ENCODE results near the gene SPATA2.

SPATA2 gene

GRCh38 chr20:49910340-49910706, 5.0 kb downstream of the SPATA2 start:
- DNase-seq (no peak), ATAC-seq (ENCODE audit: insufficient read depth, low read depth) (no peak)
- TF ChIP-seq EZH2 (IDR thresholded peaks at IDR 0.05; ENCODE audit: borderline replicate concordance, low read depth, low read length, severe bottlenecking) (no peak), CTCF (IDR thresholded peaks at IDR 0.05; ENCODE audit: borderline replicate concordance, extremely low read depth, low read length, poor library complexity, severe bottlenecking) (no peak)
- no peaks in the 10 kb centered on the region for H3K9me3 ChIP-seq (ENCODE audit: insufficient read depth, low read length, severe bottlenecking)
- H3K79me2 ChIP-seq (ENCODE audit: insufficient read depth, low read length) = peaks cover 56% of the 10 kb centered on the region
- H3K9ac ChIP-seq (ENCODE audit: low read depth, low read length) = no peak overlapping the region
- peaks cover 43% of the 10 kb centered on the region for H4K20me1 ChIP-seq (ENCODE audit: insufficient read depth, low read length)
- H2AFZ ChIP-seq (ENCODE audit: low read depth, low read length) = no peak overlapping the region
- H3K4me1 ChIP-seq (ENCODE audit: insufficient read depth, low read length) = peaks cover 21% of the 10 kb centered on the region
- no peak overlapping the region for H3K4me3 ChIP-seq (ENCODE audit: low read depth in 1 of 2, low read length in 2 of 2)
- no peak overlapping the region for H3K27ac ChIP-seq (ENCODE audit: low read length)
- no peak overlapping the region for H3K4me2 ChIP-seq (ENCODE audit: insufficient read depth, low read length)
- H3K27me3 ChIP-seq (ENCODE audit: insufficient read depth, low read length, poor library complexity) = no peaks in the 10 kb centered on the region
- peaks cover 38% of the 10 kb centered on the region for H3K36me3 ChIP-seq (ENCODE audit: insufficient read depth, low read length)

- H3K27me3 ChIP-seq (ENCODE audit: insufficient read depth, low read length, poor library complexity) = no peaks in the 10 kb centered on the region
- no peak overlapping the region for H3K4me3 ChIP-seq (ENCODE audit: low read depth in 1 of 2, low read length in 2 of 2)
- peaks cover 44% of the 10 kb centered on the region for H3K36me3 ChIP-seq (ENCODE audit: insufficient read depth, low read length)
- H3K79me2 ChIP-seq (ENCODE audit: insufficient read depth, low read length) = peaks cover 50% of the 10 kb centered on the region
- H3K4me1 ChIP-seq (ENCODE audit: insufficient read depth, low read length) = peaks cover 20% of the 10 kb centered on the region
- H4K20me1 ChIP-seq (ENCODE audit: insufficient read depth, low read length) = peaks cover 45% of the 10 kb centered on the region
- TF ChIP-seq CTCF (IDR thresholded peaks at IDR 0.05; ENCODE audit: borderline replicate concordance, extremely low read depth, low read length, poor library complexity, severe bottlenecking) = peak; percentile 39
- TF ChIP-seq EZH2 (IDR thresholded peaks at IDR 0.05; ENCODE audit: borderline replicate concordance, low read depth, low read length, severe bottlenecking) = no peak
- H3K9ac ChIP-seq (ENCODE audit: low read depth, low read length) = no peak overlapping the region
- ATAC-seq (ENCODE audit: insufficient read depth, low read depth) (0 out of 3 replicates have a peak, but pooled peaks have one; percentile 40), DNase-seq (no peak)
- H3K4me2 ChIP-seq (ENCODE audit: insufficient read depth, low read length) = no peak overlapping the region
- H3K9me3 ChIP-seq (ENCODE audit: insufficient read depth, low read length, severe bottlenecking) = no peaks in the 10 kb centered on the region
- no peak overlapping the region for H2AFZ ChIP-seq (ENCODE audit: low read depth, low read length)
- H3K27ac ChIP-seq (ENCODE audit: low read length) = no peak overlapping the region
Measured at GRCh38 chr20:49909499-49910339, 5.6 kb downstream of the SPATA2 start.

- Histone ChIP-seq H2AFZ (ENCODE audit: low read depth, low read length) (no peak overlapping the region), H3K27me3 (ENCODE audit: insufficient read depth, low read length, poor library complexity) (no peaks in the 10 kb centered on the region), H3K4me3 (ENCODE audit: low read depth in 1 of 2, low read length in 2 of 2) (no peak overlapping the region), H3K4me2 (ENCODE audit: insufficient read depth, low read length) (no peak overlapping the region), H4K20me1 (ENCODE audit: insufficient read depth, low read length) (peaks cover 36% of the 10 kb centered on the region), H3K9ac (ENCODE audit: low read depth, low read length) (no peak overlapping the region), H3K4me1 (ENCODE audit: insufficient read depth, low read length) (peaks cover 4% of the 10 kb centered on the region), H3K36me3 (ENCODE audit: insufficient read depth, low read length) (peaks cover 56% of the 10 kb centered on the region), H3K9me3 (ENCODE audit: insufficient read depth, low read length, severe bottlenecking) (no peaks in the 10 kb centered on the region), H3K27ac (ENCODE audit: low read length) (no peak overlapping the region), H3K79me2 (ENCODE audit: insufficient read depth, low read length) (peaks cover 35% of the 10 kb centered on the region)
- ATAC-seq (ENCODE audit: insufficient read depth, low read depth) (no peak), DNase-seq (no peak)
- TF ChIP-seq CTCF (IDR thresholded peaks at IDR 0.05; ENCODE audit: borderline replicate concordance, extremely low read depth, low read length, poor library complexity, severe bottlenecking) (no peak), EZH2 (IDR thresholded peaks at IDR 0.05; ENCODE audit: borderline replicate concordance, low read depth, low read length, severe bottlenecking) (no peak)
Measured at GRCh38 chr20:49908258-49908565, 7.1 kb downstream of the SPATA2 start.

All from DND-41 (cell line).